SK-N-SH (cell line): Measurements from ENCODE around the gene SSBP2.

Source experiments
- ELF1 ChIP-seq: IDR thresholded peaks from 2 replicates; pipeline ENCODE4 v1.4.0; 2012
- EP300 ChIP-seq, 2 experiments: IDR thresholded peaks; 2 replicates each; pipeline versions ENCODE4 v1.4.0 to v1.6.1; 2012; ENCODE audit warnings: borderline replicate concordance in 1 of 2, low read depth in 1 of 2, low read length in 1 of 2
- EZH2phosphoT487 ChIP-seq: fragments of 200-600 bp; sonication (generic); IDR thresholded peaks from 2 replicates; pipeline ENCODE4 v1.6.1; 2017; ENCODE audit warnings: low read depth, mixed run types, mild to moderate bottlenecking, antibody characterized with exemption, moderate library complexity, borderline replicate concordance
- JUND ChIP-seq: IDR thresholded peaks from 2 replicates; pipeline ENCODE4 v1.4.0; 2012
- POLR2AphosphoS5 ChIP-seq: IDR thresholded peaks from 2 replicates; pipeline ENCODE4 v1.6.1; 2012; ENCODE audit warnings: low read depth, low read length
- RCOR1 ChIP-seq: fragments of 150-350 bp; IDR thresholded peaks from 2 replicates; pipeline ENCODE4 v1.6.1; 2017; ENCODE audit warnings: antibody characterized with exemption, low read length
- RFX5 ChIP-seq: IDR thresholded peaks from 2 replicates; pipeline ENCODE4 v1.6.1; 2012; ENCODE audit warnings: mild to moderate bottlenecking, improper control_type of control experiment, low read length
- TF ChIP-seq, protein P1 (sequence below): IDR thresholded peaks from 2 replicates; pipeline ENCODE4 v1.4.0; 2012; ENCODE audit warnings: low read depth
- TF ChIP-seq, protein P2 (sequence below): IDR thresholded peaks from 2 replicates; pipeline ENCODE4 v1.4.0; 2012; ENCODE audit warnings: low read depth, borderline replicate concordance
- TF ChIP-seq, protein P3 (sequence below): fragments of 200-600 bp; sonication (generic); IDR thresholded peaks from 2 replicates; pipeline ENCODE4 v1.6.1; 2017; ENCODE audit warnings: antibody characterized with exemption, mild to moderate bottlenecking, moderate library complexity

DNA sequence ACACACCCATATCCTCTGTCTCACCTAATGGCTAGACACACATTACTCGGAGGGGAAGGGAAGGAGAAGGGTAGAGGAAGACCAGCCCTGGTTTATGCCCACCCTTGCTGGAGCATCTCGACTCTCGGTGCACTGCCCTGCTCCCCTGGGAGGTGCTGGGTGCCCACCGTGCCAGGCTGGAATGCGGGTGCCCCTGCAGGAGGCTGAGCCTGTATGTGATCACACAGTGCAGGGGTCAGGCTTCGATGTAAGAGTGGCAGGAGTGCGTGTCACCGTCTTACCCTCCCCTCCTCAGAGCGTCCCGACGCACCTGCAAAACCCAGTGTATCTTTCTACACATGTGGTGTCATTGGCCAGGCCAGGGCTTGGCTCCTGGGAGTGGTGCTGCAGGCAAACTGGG, 349.6 kb downstream of the SSBP2 start:
- TF ChIP-seq, protein P1, sequence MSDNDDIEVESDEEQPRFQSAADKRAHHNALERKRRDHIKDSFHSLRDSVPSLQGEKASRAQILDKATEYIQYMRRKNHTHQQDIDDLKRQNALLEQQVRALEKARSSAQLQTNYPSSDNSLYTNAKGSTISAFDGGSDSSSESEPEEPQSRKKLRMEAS = no peak
- TF ChIP-seq, protein P2, sequence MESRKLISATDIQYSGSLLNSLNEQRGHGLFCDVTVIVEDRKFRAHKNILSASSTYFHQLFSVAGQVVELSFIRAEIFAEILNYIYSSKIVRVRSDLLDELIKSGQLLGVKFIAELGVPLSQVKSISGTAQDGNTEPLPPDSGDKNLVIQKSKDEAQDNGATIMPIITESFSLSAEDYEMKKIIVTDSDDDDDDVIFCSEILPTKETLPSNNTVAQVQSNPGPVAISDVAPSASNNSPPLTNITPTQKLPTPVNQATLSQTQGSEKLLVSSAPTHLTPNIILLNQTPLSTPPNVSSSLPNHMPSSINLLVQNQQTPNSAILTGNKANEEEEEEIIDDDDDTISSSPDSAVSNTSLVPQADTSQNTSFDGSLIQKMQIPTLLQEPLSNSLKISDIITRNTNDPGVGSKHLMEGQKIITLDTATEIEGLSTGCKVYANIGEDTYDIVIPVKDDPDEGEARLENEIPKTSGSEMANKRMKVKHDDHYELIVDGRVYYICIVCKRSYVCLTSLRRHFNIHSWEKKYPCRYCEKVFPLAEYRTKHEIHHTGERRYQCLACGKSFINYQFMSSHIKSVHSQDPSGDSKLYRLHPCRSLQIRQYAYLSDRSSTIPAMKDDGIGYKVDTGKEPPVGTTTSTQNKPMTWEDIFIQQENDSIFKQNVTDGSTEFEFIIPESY = no peak
- TF ChIP-seq POLR2AphosphoS5 = no peak
- TF ChIP-seq, protein P3, sequence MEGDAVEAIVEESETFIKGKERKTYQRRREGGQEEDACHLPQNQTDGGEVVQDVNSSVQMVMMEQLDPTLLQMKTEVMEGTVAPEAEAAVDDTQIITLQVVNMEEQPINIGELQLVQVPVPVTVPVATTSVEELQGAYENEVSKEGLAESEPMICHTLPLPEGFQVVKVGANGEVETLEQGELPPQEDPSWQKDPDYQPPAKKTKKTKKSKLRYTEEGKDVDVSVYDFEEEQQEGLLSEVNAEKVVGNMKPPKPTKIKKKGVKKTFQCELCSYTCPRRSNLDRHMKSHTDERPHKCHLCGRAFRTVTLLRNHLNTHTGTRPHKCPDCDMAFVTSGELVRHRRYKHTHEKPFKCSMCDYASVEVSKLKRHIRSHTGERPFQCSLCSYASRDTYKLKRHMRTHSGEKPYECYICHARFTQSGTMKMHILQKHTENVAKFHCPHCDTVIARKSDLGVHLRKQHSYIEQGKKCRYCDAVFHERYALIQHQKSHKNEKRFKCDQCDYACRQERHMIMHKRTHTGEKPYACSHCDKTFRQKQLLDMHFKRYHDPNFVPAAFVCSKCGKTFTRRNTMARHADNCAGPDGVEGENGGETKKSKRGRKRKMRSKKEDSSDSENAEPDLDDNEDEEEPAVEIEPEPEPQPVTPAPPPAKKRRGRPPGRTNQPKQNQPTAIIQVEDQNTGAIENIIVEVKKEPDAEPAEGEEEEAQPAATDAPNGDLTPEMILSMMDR = no peak
- no peak for TF ChIP-seq ELF1
- no peak for TF ChIP-seq RFX5
- TF ChIP-seq EZH2phosphoT487 = no peak
- no peak for TF ChIP-seq JUND
- TF ChIP-seq RCOR1 = no peak
- TF ChIP-seq EP300 (IDR thresholded peaks at IDR 0.05; ENCODE audit: borderline replicate concordance in 1 of 2, low read depth in 1 of 2, low read length in 1 of 2) = no peak
